GM12864 (cell line): ENCODE data around the gene TRIM38.
"Not testable (repeated sequence)": the region's sequence is repeated elsewhere in the genome, so short reads cannot be mapped to it uniquely, and the experiment has no call there.

ENCODE experiments used
- DNase-seq: peaks from one replicate; pipeline ENCODE4 v3.0.0-alpha.2; 2011; ENCODE audit warnings: low read depth
- H3K4me3 ChIP-seq: 2 replicates; pipeline ENCODE4 v1.5.1; 2011; ENCODE audit warnings: mild to moderate bottlenecking, low read depth, low read length, control low read depth
- TF ChIP-seq, protein P1 (sequence below): IDR thresholded peaks from 2 replicates; pipeline ENCODE4 v1.5.1; 2011; ENCODE audit warnings: low read depth, mild to moderate bottlenecking, moderate library complexity, low read length, control low read depth, inconsistent platforms; ENCODE audit errors: missing control alignments

TRIM38 gene

DNA sequence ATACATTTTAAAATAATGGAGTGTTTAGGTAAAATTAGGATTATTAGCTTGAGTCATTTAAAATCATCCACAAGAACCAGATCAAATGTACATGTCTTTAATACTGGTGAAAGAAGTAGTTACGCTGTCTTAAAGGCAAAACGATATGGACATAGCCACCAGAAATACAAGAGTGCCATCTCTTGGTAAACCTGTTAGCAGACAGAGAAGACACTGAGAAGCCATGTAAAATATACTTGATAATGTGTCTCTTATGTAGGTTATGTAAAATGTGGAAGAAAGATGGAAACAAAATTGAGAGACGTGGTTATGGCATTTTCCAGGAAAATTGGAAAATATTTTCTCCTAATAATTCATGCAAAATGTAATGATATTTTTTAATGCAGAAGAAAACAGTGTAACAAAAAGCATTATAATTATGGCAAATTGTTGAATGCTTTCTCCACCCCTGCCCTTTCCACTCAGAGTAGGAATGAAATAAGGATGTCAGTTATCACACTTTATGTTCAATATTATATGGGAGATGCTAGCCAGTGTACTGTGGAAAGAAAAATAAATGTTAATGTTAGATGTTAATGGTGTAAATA is 19.9 kb upstream of the TRIM38 start:
- H3K4me3 ChIP-seq = no peak overlapping the region
- TF ChIP-seq, protein P1, sequence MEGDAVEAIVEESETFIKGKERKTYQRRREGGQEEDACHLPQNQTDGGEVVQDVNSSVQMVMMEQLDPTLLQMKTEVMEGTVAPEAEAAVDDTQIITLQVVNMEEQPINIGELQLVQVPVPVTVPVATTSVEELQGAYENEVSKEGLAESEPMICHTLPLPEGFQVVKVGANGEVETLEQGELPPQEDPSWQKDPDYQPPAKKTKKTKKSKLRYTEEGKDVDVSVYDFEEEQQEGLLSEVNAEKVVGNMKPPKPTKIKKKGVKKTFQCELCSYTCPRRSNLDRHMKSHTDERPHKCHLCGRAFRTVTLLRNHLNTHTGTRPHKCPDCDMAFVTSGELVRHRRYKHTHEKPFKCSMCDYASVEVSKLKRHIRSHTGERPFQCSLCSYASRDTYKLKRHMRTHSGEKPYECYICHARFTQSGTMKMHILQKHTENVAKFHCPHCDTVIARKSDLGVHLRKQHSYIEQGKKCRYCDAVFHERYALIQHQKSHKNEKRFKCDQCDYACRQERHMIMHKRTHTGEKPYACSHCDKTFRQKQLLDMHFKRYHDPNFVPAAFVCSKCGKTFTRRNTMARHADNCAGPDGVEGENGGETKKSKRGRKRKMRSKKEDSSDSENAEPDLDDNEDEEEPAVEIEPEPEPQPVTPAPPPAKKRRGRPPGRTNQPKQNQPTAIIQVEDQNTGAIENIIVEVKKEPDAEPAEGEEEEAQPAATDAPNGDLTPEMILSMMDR = peak; percentile 59
- peak; percentile 37 for DNase-seq

DNA sequence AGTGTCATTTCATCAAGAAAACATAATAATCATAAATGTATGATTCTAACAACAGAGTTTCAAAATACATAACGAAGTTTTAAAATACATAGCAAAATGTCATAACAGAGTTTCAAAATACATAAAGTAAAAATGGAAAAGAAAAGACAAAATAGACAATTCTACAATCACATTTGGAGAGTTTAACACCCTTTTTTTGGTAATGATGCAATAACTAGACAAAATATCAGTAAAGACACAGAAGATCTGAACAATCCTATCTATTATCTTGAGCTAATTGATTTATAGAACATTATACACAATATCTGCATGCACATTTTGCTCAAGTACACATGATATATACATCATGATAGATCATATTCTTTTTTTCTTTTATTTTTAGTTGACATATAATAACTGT is 18.7 kb upstream of the TRIM38 start:
- TF ChIP-seq, protein P1 = no peak
- no peak overlapping the region for H3K4me3 ChIP-seq
- no peak for DNase-seq

DNA sequence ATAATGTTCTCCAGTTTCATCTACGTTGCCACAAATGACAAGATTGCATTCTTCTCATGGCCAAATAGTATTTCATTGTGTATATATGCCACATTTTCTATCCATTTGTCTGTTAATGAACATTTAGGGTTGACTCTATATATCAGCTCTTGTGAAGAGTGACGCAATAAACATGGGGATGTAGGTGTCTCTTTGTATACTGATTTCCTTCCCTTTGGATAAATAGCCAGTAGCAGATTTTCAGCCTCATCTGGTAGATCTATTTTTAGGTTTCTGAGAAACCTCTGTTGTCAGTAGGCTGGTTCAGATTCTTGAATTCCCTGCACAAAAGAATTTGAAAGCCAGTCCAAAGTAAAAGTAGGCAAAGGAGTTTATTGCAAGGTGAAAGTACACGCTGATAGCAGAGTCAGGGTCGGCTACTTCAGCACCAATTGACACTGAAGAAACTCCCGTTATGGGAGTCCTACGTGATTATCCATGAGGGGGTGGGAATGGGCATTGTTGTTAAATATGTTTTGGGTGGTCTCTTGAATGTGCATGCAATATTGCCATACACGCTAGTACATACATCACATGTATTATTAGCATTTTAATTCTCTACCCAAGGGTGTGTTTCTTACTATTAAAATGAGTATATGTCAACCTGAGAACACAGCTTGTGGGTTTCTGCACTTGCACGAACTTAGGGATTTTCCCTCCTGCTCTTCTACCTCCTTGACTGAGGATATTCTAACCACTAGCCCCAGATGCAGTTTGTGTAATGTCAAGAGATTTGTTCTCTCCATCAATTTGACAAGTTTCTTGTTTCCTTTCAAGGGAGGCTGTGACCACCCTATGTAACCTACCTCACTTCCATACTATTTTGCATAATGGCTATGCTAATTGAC is 17.7 kb upstream of the TRIM38 start:
- TF ChIP-seq, protein P1 = no peak
- peak; percentile 41 for DNase-seq
- H3K4me3 ChIP-seq = no peak overlapping the region

DNA sequence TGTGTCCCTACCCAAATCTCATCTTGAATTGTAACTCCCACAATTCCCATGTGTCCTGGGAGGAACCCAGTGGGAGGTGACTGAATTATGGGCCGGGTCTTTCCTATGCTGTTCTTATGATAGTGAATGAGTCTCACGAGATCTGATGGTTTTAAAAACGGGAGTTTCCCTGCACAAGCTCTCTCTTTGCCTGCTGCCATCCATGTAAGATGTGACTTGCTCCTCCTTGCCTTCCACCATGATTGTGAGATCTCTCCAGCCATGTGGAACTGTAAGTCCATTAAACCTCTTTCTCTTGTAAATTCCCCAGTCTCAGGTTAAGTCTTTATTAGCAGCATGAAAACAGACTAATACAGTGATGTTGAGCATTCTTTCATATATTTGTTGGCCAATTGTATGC is 16.9 kb upstream of the TRIM38 start:
- not testable (repeated sequence) for H3K4me3 ChIP-seq, DNase-seq

DNA sequence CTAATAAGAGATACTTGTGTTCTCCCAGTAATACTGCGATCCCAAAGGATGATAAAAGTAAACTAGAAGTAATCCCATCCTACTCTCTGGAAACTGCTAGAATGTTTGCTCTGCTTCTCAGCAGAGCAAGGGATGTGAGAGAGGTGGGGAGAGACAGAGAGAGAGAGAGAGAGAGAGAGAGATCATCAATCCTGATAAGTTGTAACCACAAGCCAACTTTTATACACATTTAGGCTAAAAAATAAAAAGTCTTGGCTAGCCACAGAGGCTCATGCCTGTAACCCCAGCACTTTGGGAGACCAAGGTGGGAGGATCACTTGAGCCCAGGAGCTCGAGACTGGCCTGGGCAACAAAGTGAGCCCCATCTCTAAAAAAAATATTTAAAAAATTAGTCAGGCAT is 16.0 kb upstream of the TRIM38 start:
- no peak overlapping the region for H3K4me3 ChIP-seq
- no peak for DNase-seq

DNA sequence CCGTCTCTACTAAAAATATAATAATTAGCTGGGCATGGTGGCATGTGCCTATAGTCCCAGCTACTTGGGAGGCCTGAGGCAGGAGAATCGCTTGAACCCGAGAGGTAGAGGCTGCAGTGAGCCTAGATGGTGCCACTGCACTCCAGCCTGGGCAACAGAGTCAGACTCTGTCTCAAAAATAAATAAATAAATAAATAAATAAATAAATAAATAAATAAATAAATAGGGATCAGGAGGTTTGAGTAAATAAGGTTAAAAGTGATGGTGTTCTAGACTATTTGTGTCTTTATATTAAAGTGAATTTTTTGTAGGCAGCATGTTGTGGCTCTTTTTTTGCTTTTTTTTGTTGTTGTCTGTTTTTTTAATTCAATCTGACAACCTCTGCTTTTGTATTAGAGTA is 15.1 kb upstream of the TRIM38 start:
- not testable (repeated sequence) for DNase-seq, H3K4me3 ChIP-seq

More for the DNA sequence above, 16.0 kb upstream of the TRIM38 start:
- TF ChIP-seq, protein P1 = no peak

DNA sequence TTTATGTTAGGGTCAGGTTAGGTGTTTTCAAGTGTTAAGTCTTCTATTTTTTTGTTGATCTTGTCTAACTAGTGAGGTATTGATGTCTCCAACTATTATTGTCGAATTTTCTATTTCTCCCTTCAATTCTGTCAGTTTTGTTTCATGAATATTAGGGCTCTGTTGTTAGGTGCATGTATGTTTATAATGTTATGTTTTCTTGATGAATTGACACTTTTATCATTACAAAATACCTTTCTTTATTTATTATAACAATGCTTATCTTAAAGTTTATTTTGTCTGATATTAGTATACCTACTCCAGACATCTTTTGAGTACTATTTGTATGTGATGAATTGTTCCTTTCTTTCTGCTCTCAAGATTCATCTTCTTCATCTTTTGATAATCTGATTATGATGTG is 12.9 kb upstream of the TRIM38 start:
- TF ChIP-seq, protein P1 = no peak
- DNase-seq = no peak
- no peak overlapping the region for H3K4me3 ChIP-seq

DNA sequence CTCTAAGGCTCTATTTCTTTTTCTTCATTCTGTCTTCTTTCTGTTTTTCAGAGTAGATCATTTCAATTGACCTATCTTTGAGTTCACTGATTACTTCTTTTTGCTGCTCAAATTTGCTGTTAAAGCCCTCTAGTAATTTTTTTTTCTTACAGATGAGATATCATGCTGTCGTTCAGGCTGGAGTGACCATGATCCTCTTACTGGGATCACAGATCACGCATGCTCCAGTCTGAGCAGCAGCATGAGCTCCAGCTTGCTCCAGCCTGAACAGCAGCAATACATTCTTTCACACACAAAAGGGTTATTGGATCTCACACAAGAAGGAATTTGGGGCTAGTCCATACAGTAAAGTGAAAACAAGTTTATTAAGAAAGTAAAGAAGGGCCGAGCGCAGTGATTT is 12.3 kb upstream of the TRIM38 start:
- TF ChIP-seq, protein P1 = no peak
- DNase-seq = no peak
- H3K4me3 ChIP-seq = no peak overlapping the region
